ENCODE data around the gene XIST. TPM values are rescaled to one million over a fixed set of nuclear protein-coding genes. Genes with fewer than 3 reads are reported as not detected.
"Not testable (repeated sequence)": the region's sequence is repeated elsewhere in the genome, so short reads cannot be mapped to it uniquely, and the experiment has no call there.

XIST gene
- polyA plus RNA-seq, 5 donors = 0.12 to 984 (median 600) TPM

DNA sequence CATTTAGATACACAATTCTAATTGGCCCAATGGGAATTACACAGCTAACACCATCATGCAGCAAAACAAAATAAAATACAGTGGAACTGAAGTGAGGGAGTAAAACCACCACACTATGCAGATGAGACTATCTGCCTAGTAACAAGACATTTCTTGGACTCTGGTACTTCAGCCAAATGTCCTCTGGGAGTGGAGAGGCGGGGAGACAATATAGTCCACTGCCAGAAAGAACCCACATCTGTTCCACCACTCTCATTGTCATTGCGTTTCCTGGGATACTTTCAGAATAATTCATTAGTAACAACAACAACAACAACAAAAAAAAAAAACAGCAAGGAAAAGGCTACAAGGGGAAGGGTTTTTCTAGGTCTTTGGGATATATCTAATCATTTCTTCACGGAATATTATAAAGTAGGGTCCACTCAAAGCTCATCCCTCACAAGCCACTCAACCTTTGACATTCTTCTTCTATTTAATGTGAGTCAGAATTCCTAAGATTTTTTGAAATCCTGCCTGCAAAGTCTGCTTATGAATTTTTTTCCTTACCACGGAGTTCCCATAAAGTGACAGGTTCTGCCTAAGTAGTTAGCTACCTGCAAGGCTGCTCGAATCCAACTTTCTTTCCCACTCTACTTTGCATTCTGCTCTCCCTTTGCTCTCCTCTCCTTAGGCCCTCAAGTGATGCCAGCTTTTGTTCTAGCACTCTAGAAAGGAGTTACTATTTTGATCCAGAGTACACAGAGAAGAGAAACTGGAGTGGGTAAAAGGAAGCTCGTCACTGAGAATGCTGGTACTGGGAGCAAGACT is 34.9 kb downstream of the XIST start:
- DNase-seq = no peak

DNA sequence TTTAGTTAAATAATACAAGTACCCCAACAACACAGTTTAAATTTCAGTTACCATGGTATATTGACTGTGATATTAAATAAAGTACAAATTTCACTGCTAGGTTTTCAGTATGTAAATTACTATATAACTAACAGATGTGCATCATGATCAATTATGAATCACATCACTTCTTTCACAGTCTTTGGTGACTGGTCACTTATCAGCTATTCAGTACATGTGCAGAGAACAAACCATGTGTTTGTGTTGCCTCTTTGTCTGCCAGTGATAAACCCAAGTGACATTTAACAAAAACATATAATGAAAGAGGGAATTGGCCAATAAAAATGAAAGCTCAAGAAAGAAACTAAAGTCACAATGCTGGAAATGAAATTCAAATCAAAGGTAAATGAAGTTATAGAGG is 40.3 kb downstream of the XIST start:
- DNase-seq = no peak

DNA sequence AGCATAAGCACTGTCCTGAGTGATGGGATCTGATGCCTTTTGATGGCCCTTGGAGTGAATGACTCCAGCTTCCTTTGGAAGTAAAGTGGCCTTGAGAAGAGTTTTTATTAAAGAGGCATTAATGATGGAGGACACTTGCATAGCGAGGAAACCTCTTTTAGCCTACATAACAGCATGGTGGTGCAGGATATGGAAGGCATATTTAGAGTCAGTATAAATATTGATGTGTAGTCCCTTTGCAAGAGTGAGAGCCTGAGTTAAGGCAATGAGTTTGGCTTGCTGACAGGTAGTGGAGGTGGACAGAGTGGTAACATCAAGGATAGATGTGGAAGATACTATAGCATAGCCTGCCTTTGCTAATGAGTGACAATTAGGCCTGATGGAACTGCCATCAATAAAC is 48.4 kb downstream of the XIST start:
- not testable (repeated sequence) for DNase-seq

DNA sequence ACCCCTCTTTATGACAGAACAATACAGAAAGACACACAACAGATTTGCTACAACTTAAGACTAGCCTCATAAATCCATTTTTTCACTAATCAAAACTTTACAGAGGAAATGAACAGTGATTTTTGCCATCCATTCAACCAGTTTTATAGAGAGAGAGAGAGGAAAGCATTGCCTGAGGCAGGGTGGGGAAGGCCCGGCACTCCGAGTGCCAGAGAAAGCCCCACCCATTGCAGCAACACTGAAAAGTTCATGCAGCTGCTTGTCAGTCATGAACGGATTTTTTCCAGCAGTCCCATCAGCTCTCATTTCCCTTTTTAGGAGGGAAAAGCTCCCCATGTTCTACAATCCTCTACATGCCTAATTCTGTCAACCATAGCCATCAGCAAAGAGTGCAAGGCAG is 52.6 kb downstream of the XIST start:
- no peak for DNase-seq

DNA sequence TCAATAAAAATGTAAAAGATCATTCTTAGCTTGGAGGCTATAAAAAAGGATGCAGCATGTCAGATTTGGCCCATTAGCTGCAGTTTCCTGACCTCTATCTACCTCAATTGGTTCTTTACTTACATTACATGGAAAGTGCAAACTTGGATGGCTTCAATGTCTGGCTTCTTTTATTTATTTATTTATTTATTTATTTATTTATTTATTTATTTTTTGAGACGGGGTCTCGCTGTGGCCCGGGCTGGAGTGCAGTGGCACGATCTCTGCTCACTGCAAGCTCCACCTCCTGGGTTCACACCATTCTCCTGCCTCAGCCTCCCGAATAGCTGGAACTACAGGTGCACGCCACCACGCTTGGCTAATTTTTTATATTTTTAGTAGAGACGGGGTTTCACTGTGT is 60.0 kb downstream of the XIST start:
- DNase-seq = not testable (repeated sequence)

DNA sequence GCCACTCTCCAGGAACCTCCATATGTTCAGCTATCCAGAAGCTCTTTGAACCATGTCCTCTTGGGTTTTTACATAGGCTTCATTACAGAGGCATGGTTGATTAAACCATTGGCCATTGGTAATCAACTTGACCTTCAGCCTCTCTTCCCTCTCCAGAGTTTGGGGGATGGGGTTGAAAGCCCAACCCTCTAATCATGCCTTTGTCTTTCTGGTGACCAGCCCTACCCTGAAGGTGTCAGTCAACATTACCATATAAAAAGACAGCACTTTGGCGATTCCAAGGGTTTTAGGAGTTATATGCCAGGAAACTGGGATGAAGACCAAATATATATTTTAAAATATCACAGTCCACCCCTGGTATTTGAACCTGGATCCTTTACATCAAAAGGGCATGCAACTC is 67.0 kb downstream of the XIST start:
- no peak for DNase-seq
